Esophagus muscularis mucosa (tissue), 4 donors: ENCODE measurements around the gene NF2. TPM values are rescaled to one million over a fixed set of nuclear protein-coding genes. Genes with fewer than 3 reads are reported as not detected.

Experiments used
- DNase-seq: peaks from one replicate; pipeline ENCODE4 v3.0.0-alpha.2; 2017; ENCODE audit errors: extremely low spot score
- H3K27ac ChIP-seq, 4 donors: fragments of 200-600 bp; sonication (generic); replicated peaks in 1 of 4; 1 replicate in 3 of 4; 2 replicates in 1 of 4; pipeline ENCODE4 v1.5.1; 2016 to 2019; ENCODE audit warnings: mild to moderate bottlenecking in 1 of 4
- H3K27me3 ChIP-seq, 4 donors: fragments of 200-600 bp; sonication (generic); one replicate each; pipeline versions ENCODE4 v1.5.1 to v1.6.0; 2016 to 2019
- H3K36me3 ChIP-seq, 4 donors: fragments of 200-600 bp; sonication (generic); one replicate each; pipeline ENCODE4 v1.5.1; 2016 to 2019
- H3K4me1 ChIP-seq, 4 donors: fragments of 200-600 bp; sonication (generic); one replicate each; pipeline ENCODE4 v1.5.1; 2016 to 2019
- H3K4me3 ChIP-seq, 4 donors: fragments of 200-600 bp; sonication (generic); 1 replicate in 2 of 4; 2 replicates in 2 of 4; pipeline ENCODE4 v1.5.1; 2016 to 2019; ENCODE audit warnings: mild to moderate bottlenecking in 4 of 4, moderate library complexity in 1 of 4
- H3K9me3 ChIP-seq, 4 donors: fragments of 200-600 bp; sonication (generic); 1 replicate in 3 of 4; 2 replicates in 1 of 4; pipeline ENCODE4 v1.5.1; 2016 to 2019
- EP300 ChIP-seq: sonication (generic); formaldehyde crosslinking; IDR thresholded peaks from one replicate; pipeline ENCODE4 v1.6.1; 2017; ENCODE audit warnings: antibody characterized with exemption
- POLR2A ChIP-seq: fragments of 450-650 bp; IDR thresholded peaks from one replicate; pipeline ENCODE4 v1.6.1; 2017; ENCODE audit warnings: antibody characterized with exemption, moderate library complexity, mild to moderate bottlenecking, low read depth
- POLR2AphosphoS5 ChIP-seq, 2 donors: sonication (generic); formaldehyde crosslinking; IDR thresholded peaks; one replicate each; pipeline ENCODE4 v1.6.1; 2017; ENCODE audit warnings: antibody characterized with exemption in 2 of 2
- WGBS: methylation state at CpG from one replicate; pipeline ENCODE4 v1.1.5; 2018; 5-methylcytosine and 5-hydroxymethylcytosine counted together
- intact Hi-C: fragments of 100-400 bp; cut with DNase I; formaldehyde crosslinking; loops from one replicate; pipeline ENCODE4 v1.15.1; 2023
- small RNA-seq, 3 donors: library from RNA; depleted of rRNA; stranded (forward); fragments of <200 nt; gene quantifications; one replicate each; pipeline ENCODE3, GENCODE V24; 2016
- total RNA-seq, 4 donors: library from RNA; depleted of rRNA; stranded (reverse); fragments of >200 nt; gene quantifications; one replicate each; pipeline versions ENCODE4 v1.1.0 to v1.2.1, GENCODE V29; 2016
- TF ChIP-seq, protein P1 (sequence below), 3 experiments: fragments of 200-600 bp in 2 of 3; fragments of 450-650 bp in 1 of 3; sonication (generic) in 2 of 3; IDR thresholded peaks; one replicate each; pipeline ENCODE4 v1.5.1; 2017 to 2019; ENCODE audit warnings: antibody characterized with exemption in 3 of 3, mild to moderate bottlenecking in 2 of 3, moderate library complexity in 1 of 3

The NF2 gene
- total RNA-seq, 4 donors from 2014 or later: 34.5 to 47.3 (median 42.0) TPM

GRCh38 chr22:29741926-29742325, 138.5 kb downstream of the NF2 start:
- H3K9me3 ChIP-seq: no peaks in the 10 kb centered on the region
- H3K4me1 ChIP-seq: no peaks in the 10 kb centered on the region
- H3K27me3 ChIP-seq: no peaks in the 10 kb centered on the region
- no peak for TF ChIP-seq POLR2A
- TF ChIP-seq POLR2AphosphoS5 (IDR thresholded peaks at IDR 0.05): no peak
- intact Hi-C loops: no loop called here
- no peak overlapping the region for H3K27ac ChIP-seq
- H3K4me3 ChIP-seq: no peak overlapping the region
- no peak for DNase-seq
- peaks cover 38 to 93% (median 85%) of the 10 kb centered on the region in 4 donors for H3K36me3 ChIP-seq
- 100% methylated on average over 2 of the region's 2 CpGs for WGBS

GRCh38 chr22:29742326-29742725, 138.9 kb downstream of the NF2 start:
- whole genome bisulfite sequencing: 84% methylated on average over 13 of the region's 13 CpGs
- no peak for TF ChIP-seq POLR2AphosphoS5 (IDR thresholded peaks at IDR 0.05)
- TF ChIP-seq, protein P1, sequence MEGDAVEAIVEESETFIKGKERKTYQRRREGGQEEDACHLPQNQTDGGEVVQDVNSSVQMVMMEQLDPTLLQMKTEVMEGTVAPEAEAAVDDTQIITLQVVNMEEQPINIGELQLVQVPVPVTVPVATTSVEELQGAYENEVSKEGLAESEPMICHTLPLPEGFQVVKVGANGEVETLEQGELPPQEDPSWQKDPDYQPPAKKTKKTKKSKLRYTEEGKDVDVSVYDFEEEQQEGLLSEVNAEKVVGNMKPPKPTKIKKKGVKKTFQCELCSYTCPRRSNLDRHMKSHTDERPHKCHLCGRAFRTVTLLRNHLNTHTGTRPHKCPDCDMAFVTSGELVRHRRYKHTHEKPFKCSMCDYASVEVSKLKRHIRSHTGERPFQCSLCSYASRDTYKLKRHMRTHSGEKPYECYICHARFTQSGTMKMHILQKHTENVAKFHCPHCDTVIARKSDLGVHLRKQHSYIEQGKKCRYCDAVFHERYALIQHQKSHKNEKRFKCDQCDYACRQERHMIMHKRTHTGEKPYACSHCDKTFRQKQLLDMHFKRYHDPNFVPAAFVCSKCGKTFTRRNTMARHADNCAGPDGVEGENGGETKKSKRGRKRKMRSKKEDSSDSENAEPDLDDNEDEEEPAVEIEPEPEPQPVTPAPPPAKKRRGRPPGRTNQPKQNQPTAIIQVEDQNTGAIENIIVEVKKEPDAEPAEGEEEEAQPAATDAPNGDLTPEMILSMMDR (IDR thresholded peaks at IDR 0.05): no peak
- no peak for TF ChIP-seq EP300
- TF ChIP-seq POLR2A: no peak
- no peak for DNase-seq
- H3K4me1 ChIP-seq: no peaks in the 10 kb centered on the region
- H3K4me3 ChIP-seq: no peak overlapping the region
- H3K27me3 ChIP-seq: no peaks in the 10 kb centered on the region
- no peaks in the 10 kb centered on the region for H3K9me3 ChIP-seq
- H3K27ac ChIP-seq: no peak overlapping the region
- intact Hi-C loops: no loop called here
- peaks cover 41 to 94% (median 89%) of the 10 kb centered on the region in 4 donors for H3K36me3 ChIP-seq

GRCh38 chr22:29744902-29745301, 141.5 kb downstream of the NF2 start:
- no peak for DNase-seq
- no peaks in the 10 kb centered on the region for H3K4me1 ChIP-seq
- no peak overlapping the region for H3K27ac ChIP-seq
- H3K4me3 ChIP-seq: no peak overlapping the region
- WGBS: 76% methylated on average over 8 of the region's 8 CpGs
- no peaks in the 10 kb centered on the region for H3K9me3 ChIP-seq
- H3K27me3 ChIP-seq: no peaks in the 10 kb centered on the region
- intact Hi-C loops: no loop called here
- TF ChIP-seq EP300 (no peak), POLR2A (no peak)
- peaks cover 45 to 83% (median 81%) of the 10 kb centered on the region in 4 donors for H3K36me3 ChIP-seq

- DNase-seq: no peak
- 90% methylated on average over 2 of the region's 7 CpGs for WGBS
These were observed 144.4 kb downstream of the NF2 start for GRCh38 chr22:29747832-29748231.

More at GRCh38 chr22:29747832-29748231, 144.4 kb downstream of the NF2 start:
- no peaks in the 10 kb centered on the region for H3K9me3 ChIP-seq
- peaks cover 33 to 74% (median 62%) of the 10 kb centered on the region in 4 donors for H3K36me3 ChIP-seq
- H3K4me1 ChIP-seq: no peaks in the 10 kb centered on the region
- TF ChIP-seq POLR2A: no peak
- TF ChIP-seq EP300: no peak
- no peak for TF ChIP-seq POLR2AphosphoS5 (IDR thresholded peaks at IDR 0.05)
- TF ChIP-seq, protein P1 (IDR thresholded peaks at IDR 0.05): no peak
- no peak overlapping the region for H3K4me3 ChIP-seq
- H3K27ac ChIP-seq: no peak overlapping the region
- intact Hi-C loops: no loop called here
- H3K27me3 ChIP-seq: no peaks in the 10 kb centered on the region

Small RNA genes lying within 50 kb of the gene (small RNA-seq; reads per million reads assigned to genes)
- 0 reads per million in 3 donors for gene AC004882.2

Other genes starting within 250 kb of the NF2 start
- gene AP1B1, start 215.1 kb upstream of the NF2 start, total RNA-seq: 10 to 100 TPM; 55.6 to 72.2 (median 57.4) TPM
- not detected for gene RFPL1, start 165.1 kb upstream of the NF2 start, total RNA-seq
- 1 to 10 TPM; 1.2 to 2.7 (median 2.0) TPM for gene NEFH, start 123.4 kb upstream of the NF2 start, total RNA-seq
- gene THOC5, start 49.9 kb upstream of the NF2 start, total RNA-seq: 10 to 100 TPM; 38.6 to 56.1 (median 48.6) TPM
- gene NIPSNAP1, start 22.5 kb upstream of the NF2 start, total RNA-seq: 10 to 100 TPM in 2 of 4 donors, 1 to 10 TPM in 2; 5.6 to 17.7 (median 10.8) TPM
- gene CABP7, start 116.4 kb downstream of the NF2 start, total RNA-seq: under 1 TPM; under 0.01 to 0.99 (median 0.54) TPM
- gene ZMAT5, start 163.4 kb downstream of the NF2 start, total RNA-seq: 10 to 100 TPM; 13.3 to 33.8 (median 23.1) TPM
- gene UQCR10, start 163.7 kb downstream of the NF2 start, total RNA-seq: 10 to 100 TPM; 57.5 to 81.7 (median 59.0) TPM
- 10 to 100 TPM; 20.5 to 32.6 (median 25.1) TPM for gene ASCC2, start 234.6 kb downstream of the NF2 start, total RNA-seq